ENCODE measurements around the gene FHDC1.

FHDC1 gene

GRCh38 chr4:152935631-152936445 lies at the start of gene FHDC1:
Gene FHDC1, plus strand, starts transcription at chr4:152936323. Its CDS starts 6,735 bp downstream, at chr4:152943058.
- H2AFZ ChIP-seq (ENCODE audit: low read depth, low read length, severe bottlenecking) = peak within 1 kb of the TSS; percentile 30
- H3F3A ChIP-seq (ENCODE audit: insufficient read depth) = no peaks in the 10 kb centered on the region
- peak within 1 kb of the TSS; percentile 33; the same call in 1 of the 2 replicates for H3K9ac ChIP-seq (ENCODE audit: low read length)
- H4K20me1 ChIP-seq (ENCODE audit: low read depth, low read length) = no peaks in the 10 kb centered on the region; the same call in 1 of the 2 replicates
- TF ChIP-seq EZH2phosphoT487 (conservative IDR thresholded peaks at IDR 0.05; ENCODE audit: low read length) (no peak), CTCF (IDR thresholded peaks at IDR 0.05; ENCODE audit: insufficient read depth, low read length, poor library complexity, severe bottlenecking) (no peak)
- no peaks in the 10 kb centered on the region for H3K27me3 ChIP-seq (ENCODE audit: low read length)
- H3K9me3 ChIP-seq (ENCODE audit: insufficient read depth, low read length) = no peaks in the 10 kb centered on the region
- H3K27ac ChIP-seq (ENCODE audit: low read depth, low read length) = no peak within 1 kb of the TSS
- H3K4me2 ChIP-seq (ENCODE audit: low read depth, low read length, poor library complexity, severe bottlenecking) = peak within 1 kb of the TSS; percentile 89
- no peaks in the 10 kb centered on the region for H3K79me2 ChIP-seq (ENCODE audit: insufficient read depth, low read length)
- H3K4me3 ChIP-seq (ENCODE audit: insufficient read depth, low read length, poor library complexity, severe bottlenecking) = peak within 1 kb of the TSS; percentile 58
- H3K36me3 ChIP-seq (ENCODE audit: low read length) = no peaks in the 10 kb centered on the region
- no peaks in the 10 kb centered on the region for H3K9me2 ChIP-seq (replicated peaks; ENCODE audit: insufficient read depth, low read length)

- no peaks in the 10 kb centered on the region for H3K9me2 ChIP-seq (replicated peaks; ENCODE audit: insufficient read depth, low read length)
- H2AFZ ChIP-seq (ENCODE audit: low read depth, low read length, severe bottlenecking) = no peak overlapping the region
- H3F3A ChIP-seq (ENCODE audit: insufficient read depth) = no peaks in the 10 kb centered on the region
- no peaks in the 10 kb centered on the region for H3K9me3 ChIP-seq (ENCODE audit: insufficient read depth, low read length)
- no peak overlapping the region for H3K9ac ChIP-seq (ENCODE audit: low read length)
- H3K36me3 ChIP-seq (ENCODE audit: low read length) = peaks cover 10% of the 10 kb centered on the region; the same call in 1 of the 2 replicates
- H3K79me2 ChIP-seq (ENCODE audit: insufficient read depth, low read length) = no peaks in the 10 kb centered on the region
- no peak overlapping the region for H3K4me3 ChIP-seq (ENCODE audit: insufficient read depth, low read length, poor library complexity, severe bottlenecking)
- no peak overlapping the region for H3K4me2 ChIP-seq (ENCODE audit: low read depth, low read length, poor library complexity, severe bottlenecking)
- H3K27me3 ChIP-seq (ENCODE audit: low read length) = no peaks in the 10 kb centered on the region
- no peak overlapping the region for H3K27ac ChIP-seq (ENCODE audit: low read depth, low read length)
- TF ChIP-seq EZH2phosphoT487 (conservative IDR thresholded peaks at IDR 0.05; ENCODE audit: low read length) = no peak
- TF ChIP-seq CTCF (IDR thresholded peaks at IDR 0.05; ENCODE audit: insufficient read depth, low read length, poor library complexity, severe bottlenecking) = no peak
- no peaks in the 10 kb centered on the region for H4K20me1 ChIP-seq (ENCODE audit: low read depth, low read length)
These were observed 48.1 kb upstream of the FHDC1 start for GRCh38 chr4:152887981-152888380.

- Histone ChIP-seq H3K4me3 (ENCODE audit: insufficient read depth, low read length, poor library complexity, severe bottlenecking) (no peak overlapping the region), H2AFZ (ENCODE audit: low read depth, low read length, severe bottlenecking) (no peak overlapping the region), H3F3A (ENCODE audit: insufficient read depth) (no peaks in the 10 kb centered on the region), H3K4me2 (ENCODE audit: low read depth, low read length, poor library complexity, severe bottlenecking) (no peak overlapping the region), H4K20me1 (ENCODE audit: low read depth, low read length) (no peaks in the 10 kb centered on the region), H3K27me3 (ENCODE audit: low read length) (no peaks in the 10 kb centered on the region), H3K9me2 (replicated peaks; ENCODE audit: insufficient read depth, low read length) (no peaks in the 10 kb centered on the region), H3K9me3 (ENCODE audit: insufficient read depth, low read length) (no peaks in the 10 kb centered on the region), H3K9ac (ENCODE audit: low read length) (no peak overlapping the region), H3K27ac (ENCODE audit: low read depth, low read length) (no peak overlapping the region), H3K79me2 (ENCODE audit: insufficient read depth, low read length) (no peaks in the 10 kb centered on the region), H3K36me3 (ENCODE audit: low read length) (0 out of 2 replicates have a peak, but pooled peaks cover 3% of the 10 kb centered on the region)
- TF ChIP-seq CTCF (IDR thresholded peaks at IDR 0.05; ENCODE audit: insufficient read depth, low read length, poor library complexity, severe bottlenecking) (no peak), EZH2phosphoT487 (conservative IDR thresholded peaks at IDR 0.05; ENCODE audit: low read length) (no peak)
These were observed 43.1 kb upstream of the FHDC1 start for GRCh38 chr4:152892974-152893373.
